ENCODE measurements around the gene PARG. TPM values are rescaled to one million over a fixed set of nuclear protein-coding genes. Genes with fewer than 3 reads are reported as not detected.
A peak's percentile ranks its signal among the peaks of the same experiment; 100 is the strongest.
"Not testable (repeated sequence)": the region's sequence is repeated elsewhere in the genome, so short reads cannot be mapped to it uniquely, and the experiment has no call there.

Gene PARG
- total RNA-seq, 6 experiments from 2014 or later: 9.4 to 14.1 (median 10.0) TPM

DNA sequence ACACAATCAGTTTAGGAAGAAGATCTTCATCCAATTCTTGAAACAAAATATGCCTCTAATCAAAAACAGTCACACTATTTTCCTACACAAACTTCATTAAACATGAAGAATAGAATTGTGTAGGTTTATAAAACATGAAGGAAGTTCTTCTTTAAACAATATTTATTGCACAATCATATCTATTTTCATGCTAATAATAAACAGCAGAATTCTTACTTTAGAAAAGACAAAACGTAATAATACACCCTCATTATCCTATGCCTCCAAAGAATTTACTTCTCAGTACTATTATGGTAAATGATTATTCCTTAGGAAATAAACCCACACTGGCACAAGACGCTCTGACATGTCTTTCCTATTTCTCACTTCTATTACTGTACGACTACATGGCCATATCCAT is 41.4 kb downstream of the PARG start:
- intact Hi-C loops (cut with DNase I); ATAC-seq; H3K36me3 ChIP-seq; H3K27ac ChIP-seq; H3K9me3 ChIP-seq; DNase-seq; H3K4me1 ChIP-seq; H3K4me3 ChIP-seq; H3K27me3 ChIP-seq: not testable (repeated sequence)
- WGBS (ENCODE audit: insufficient coverage, low coverage, low lambda C conversion rate, missing lambda C conversion rate): 97% methylated on average over 2 of the region's 3 CpGs

GRCh38 chr10:49899999-49900398 is 41.8 kb downstream of the PARG start:
- ATAC-seq; H3K27me3 ChIP-seq; H3K36me3 ChIP-seq; intact Hi-C loops (cut with DNase I); H3K9me3 ChIP-seq; DNase-seq; H3K4me3 ChIP-seq; H3K27ac ChIP-seq; H3K4me1 ChIP-seq: not testable (repeated sequence)
- no CpG with 5 or more reads among the region's 2 CpGs for WGBS (ENCODE audit: insufficient coverage, low coverage, low lambda C conversion rate, missing lambda C conversion rate)

DNA sequence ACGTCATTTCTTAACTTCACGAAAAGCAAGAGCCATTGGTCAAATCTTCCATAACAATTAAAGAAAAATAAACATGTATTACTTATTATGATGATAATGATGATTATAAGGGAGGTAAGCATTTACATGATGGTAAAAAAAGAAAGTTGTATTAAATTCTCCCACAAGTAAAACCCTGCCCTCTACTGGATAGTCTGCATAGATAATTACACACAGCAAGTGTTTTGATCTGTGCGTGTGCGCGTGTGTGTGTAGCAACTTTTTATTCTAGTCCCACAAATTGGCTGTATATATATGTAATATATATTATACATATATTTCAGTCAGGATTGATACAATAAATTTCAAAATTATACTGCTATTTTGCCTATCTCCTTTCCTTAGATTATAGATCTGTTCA is 51.8 kb downstream of the PARG start:
- 72% methylated on average over 5 of the region's 5 CpGs for WGBS (ENCODE audit: insufficient coverage, low coverage, low lambda C conversion rate, missing lambda C conversion rate)
- H3K27me3 ChIP-seq; H3K9me3 ChIP-seq; H3K4me3 ChIP-seq; intact Hi-C loops (cut with DNase I); H3K4me1 ChIP-seq; DNase-seq; H3K36me3 ChIP-seq; H3K27ac ChIP-seq: not testable (repeated sequence)
- peak; percentile 52 to 81 (median 62) for ATAC-seq
- TF ChIP-seq, protein P1, sequence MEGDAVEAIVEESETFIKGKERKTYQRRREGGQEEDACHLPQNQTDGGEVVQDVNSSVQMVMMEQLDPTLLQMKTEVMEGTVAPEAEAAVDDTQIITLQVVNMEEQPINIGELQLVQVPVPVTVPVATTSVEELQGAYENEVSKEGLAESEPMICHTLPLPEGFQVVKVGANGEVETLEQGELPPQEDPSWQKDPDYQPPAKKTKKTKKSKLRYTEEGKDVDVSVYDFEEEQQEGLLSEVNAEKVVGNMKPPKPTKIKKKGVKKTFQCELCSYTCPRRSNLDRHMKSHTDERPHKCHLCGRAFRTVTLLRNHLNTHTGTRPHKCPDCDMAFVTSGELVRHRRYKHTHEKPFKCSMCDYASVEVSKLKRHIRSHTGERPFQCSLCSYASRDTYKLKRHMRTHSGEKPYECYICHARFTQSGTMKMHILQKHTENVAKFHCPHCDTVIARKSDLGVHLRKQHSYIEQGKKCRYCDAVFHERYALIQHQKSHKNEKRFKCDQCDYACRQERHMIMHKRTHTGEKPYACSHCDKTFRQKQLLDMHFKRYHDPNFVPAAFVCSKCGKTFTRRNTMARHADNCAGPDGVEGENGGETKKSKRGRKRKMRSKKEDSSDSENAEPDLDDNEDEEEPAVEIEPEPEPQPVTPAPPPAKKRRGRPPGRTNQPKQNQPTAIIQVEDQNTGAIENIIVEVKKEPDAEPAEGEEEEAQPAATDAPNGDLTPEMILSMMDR (IDR thresholded peaks at IDR 0.05): peak in 3 of 4 donors; percentile 18 to 39 (median 38)

- intact Hi-C loops (cut with DNase I); H3K9me3 ChIP-seq; DNase-seq; H3K27ac ChIP-seq; H3K27me3 ChIP-seq; H3K4me1 ChIP-seq; H3K4me3 ChIP-seq; H3K36me3 ChIP-seq: not testable (repeated sequence)
- 17% methylated on average over 1 of the region's 3 CpGs for WGBS (ENCODE audit: insufficient coverage, low coverage, low lambda C conversion rate, missing lambda C conversion rate)
- peak; percentile 81 to 91 (median 84) for ATAC-seq
Observed at GRCh38 chr10:49884739-49885331, 57.0 kb downstream of the PARG start.

DNA sequence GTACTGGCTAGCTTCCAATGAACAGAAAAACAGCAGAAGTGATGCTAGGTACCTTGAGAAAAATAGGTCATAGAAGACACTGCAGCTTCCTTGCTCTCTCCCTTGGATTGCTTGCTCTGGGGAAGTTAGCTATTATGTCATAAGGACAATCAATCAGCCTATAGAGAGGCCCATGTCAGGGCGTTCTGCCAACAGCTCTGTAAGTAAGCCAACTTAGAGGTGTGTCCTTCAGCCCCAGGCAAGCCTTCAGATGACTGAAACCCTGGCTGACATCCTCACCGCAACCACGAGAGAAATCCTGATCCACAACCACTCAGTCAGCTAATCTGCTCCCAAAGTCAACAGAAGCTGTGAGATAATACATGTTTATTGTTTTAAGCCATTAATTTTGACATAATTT is 58.0 kb downstream of the PARG start:
- no CpG with 5 or more reads among the region's 3 CpGs for WGBS (ENCODE audit: insufficient coverage, low coverage, low lambda C conversion rate, missing lambda C conversion rate)
- DNase-seq: peak in 2 of 3 donors; percentile 51 to 63
- H3K36me3 ChIP-seq; H3K4me1 ChIP-seq; H3K27me3 ChIP-seq; H3K4me3 ChIP-seq; H3K27ac ChIP-seq; intact Hi-C loops (cut with DNase I); H3K9me3 ChIP-seq: not testable (repeated sequence)
- peak; percentile 73 to 93 (median 85) for ATAC-seq

- H3K27me3 ChIP-seq; H3K9me3 ChIP-seq; intact Hi-C loops (cut with DNase I); DNase-seq; H3K27ac ChIP-seq; H3K36me3 ChIP-seq; H3K4me1 ChIP-seq; H3K4me3 ChIP-seq; ATAC-seq: not testable (repeated sequence)
- 91% methylated on average over 1 of the region's 3 CpGs for WGBS (ENCODE audit: insufficient coverage, low coverage, low lambda C conversion rate, missing lambda C conversion rate)
Observed at GRCh38 chr10:49882327-49882726, 59.5 kb downstream of the PARG start.

DNA sequence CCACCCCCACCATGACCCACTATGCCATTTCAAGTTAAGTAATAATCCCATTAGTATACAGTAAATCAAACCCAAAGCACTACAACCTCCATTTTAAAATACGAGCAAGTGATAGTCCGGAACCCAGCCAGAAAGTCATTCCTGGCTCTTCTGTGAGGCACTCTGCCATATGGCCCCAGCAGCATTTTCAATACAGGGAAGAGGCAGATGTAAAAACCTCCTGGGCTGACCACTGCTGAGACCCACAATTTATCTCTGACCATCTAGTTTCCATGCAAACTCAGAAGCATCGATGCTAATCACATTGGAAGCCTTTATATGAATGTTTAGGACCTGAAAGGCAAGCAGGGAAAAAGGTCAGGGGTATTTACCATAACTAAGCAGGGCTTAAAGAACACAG is 69.1 kb downstream of the PARG start:
- H3K36me3 ChIP-seq; intact Hi-C loops (cut with DNase I); H3K9me3 ChIP-seq; H3K27ac ChIP-seq; H3K4me1 ChIP-seq; H3K4me3 ChIP-seq; DNase-seq; ATAC-seq; H3K27me3 ChIP-seq: not testable (repeated sequence)
- WGBS (ENCODE audit: insufficient coverage, low coverage, low lambda C conversion rate, missing lambda C conversion rate): no CpG with 5 or more reads among the region's 3 CpGs

DNA sequence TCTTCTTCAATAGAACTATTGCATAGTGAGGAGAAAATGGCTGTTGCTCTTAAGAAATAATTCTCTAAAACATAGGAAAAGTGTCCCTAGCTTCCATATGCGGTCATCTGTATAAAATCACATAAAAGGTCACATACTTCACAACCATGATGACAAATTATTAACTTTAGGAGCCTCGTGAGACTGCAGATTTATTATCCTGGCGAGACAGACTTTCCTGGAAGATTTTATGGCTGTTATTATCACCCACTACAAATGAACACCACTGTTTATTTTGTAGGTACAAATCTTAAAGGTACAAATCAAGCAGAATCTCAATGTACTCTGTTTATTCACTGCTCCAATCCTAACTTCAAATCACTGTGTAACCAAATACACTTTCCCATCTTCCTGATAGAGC is 70.4 kb downstream of the PARG start:
- no CpG with 5 or more reads among the region's 3 CpGs for WGBS (ENCODE audit: insufficient coverage, low coverage, low lambda C conversion rate, missing lambda C conversion rate)
- H3K4me1 ChIP-seq; H3K4me3 ChIP-seq; H3K9me3 ChIP-seq; H3K36me3 ChIP-seq; H3K27ac ChIP-seq; intact Hi-C loops (cut with DNase I); H3K27me3 ChIP-seq; DNase-seq; ATAC-seq: not testable (repeated sequence)

GRCh38 chr10:49859933-49860332 is 81.9 kb downstream of the PARG start:
- ATAC-seq; DNase-seq; H3K27ac ChIP-seq; H3K27me3 ChIP-seq; H3K4me1 ChIP-seq; H3K36me3 ChIP-seq; H3K9me3 ChIP-seq; intact Hi-C loops (cut with DNase I); H3K4me3 ChIP-seq: not testable (repeated sequence)
- WGBS (ENCODE audit: insufficient coverage, low coverage, low lambda C conversion rate, missing lambda C conversion rate): 94% methylated on average over 5 of the region's 5 CpGs

DNA sequence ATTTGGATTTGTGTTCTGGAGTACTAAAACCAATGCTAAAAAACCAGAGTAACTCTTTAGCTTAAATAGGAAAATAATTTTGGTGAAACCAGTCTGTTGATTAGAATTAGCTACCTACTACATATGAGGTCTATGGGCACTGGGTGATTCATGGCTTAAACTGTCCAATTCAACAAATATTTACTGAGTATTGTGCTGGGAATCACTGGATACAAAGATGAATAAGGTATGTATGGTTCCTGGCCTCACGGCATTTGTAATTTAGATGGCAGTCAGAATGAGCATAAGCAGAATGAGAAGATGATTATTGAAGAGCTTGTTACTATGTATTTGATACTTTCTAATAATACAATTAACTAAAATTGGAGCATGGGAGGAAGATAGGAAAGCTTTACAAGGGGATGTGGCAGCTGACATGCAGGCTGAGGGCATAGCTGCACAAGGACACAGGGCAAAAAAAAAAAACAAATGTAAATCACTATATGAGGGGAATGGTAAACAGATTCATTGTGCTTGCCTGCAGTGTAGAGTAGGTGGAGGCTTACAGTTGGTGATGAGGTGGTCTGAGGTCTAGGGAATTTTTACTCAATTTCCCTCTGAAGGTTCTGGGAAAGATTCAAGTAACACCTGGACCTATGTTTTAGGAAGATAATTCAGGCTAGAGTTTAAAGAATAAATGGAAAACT is 83.0 kb downstream of the PARG start:
- 100% methylated on average over 1 of the region's 1 CpG for WGBS (ENCODE audit: insufficient coverage, low coverage, low lambda C conversion rate, missing lambda C conversion rate)
- not testable (repeated sequence) for ATAC-seq

DNA sequence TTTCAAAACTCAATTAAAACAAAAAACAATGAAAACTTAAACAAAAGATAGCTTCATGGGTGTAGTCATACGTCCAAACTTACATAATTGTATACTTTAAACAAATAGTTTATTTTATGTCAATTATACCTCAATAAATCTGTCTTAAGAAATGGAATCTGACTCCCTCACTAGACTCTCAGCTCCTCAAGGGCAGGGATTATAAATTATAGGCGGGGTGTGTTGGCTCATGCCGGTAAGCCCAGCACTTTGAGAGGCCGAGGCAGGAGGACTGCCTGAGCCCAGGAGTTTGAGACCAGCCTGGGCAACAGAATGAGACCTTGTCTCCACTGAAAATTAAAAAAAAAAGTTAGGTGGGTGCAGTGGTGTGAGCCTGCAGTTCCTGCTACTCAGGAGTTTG is 92.3 kb downstream of the PARG start:
- H3K27ac ChIP-seq; H3K4me1 ChIP-seq; DNase-seq; H3K27me3 ChIP-seq; H3K4me3 ChIP-seq; H3K9me3 ChIP-seq; H3K36me3 ChIP-seq; intact Hi-C loops (cut with DNase I); ATAC-seq: not testable (repeated sequence)
- WGBS (ENCODE audit: insufficient coverage, low coverage, low lambda C conversion rate, missing lambda C conversion rate): 83% methylated on average over 4 of the region's 4 CpGs

More for the DNA sequence above, 83.0 kb downstream of the PARG start:
- H3K27ac ChIP-seq; H3K27me3 ChIP-seq; H3K9me3 ChIP-seq; H3K4me1 ChIP-seq; H3K4me3 ChIP-seq; intact Hi-C loops (cut with DNase I); DNase-seq; H3K36me3 ChIP-seq: not testable (repeated sequence)
